ENCODE measurements around the gene POLE. TPM values are rescaled to one million over a fixed set of nuclear protein-coding genes. Genes with fewer than 3 reads are reported as not detected.

The POLE gene
- total and polyA plus RNA-seq, 2 of the 4 experiments (the other 2 are of a cell fraction): 17.2 to 20.7 TPM

DNA sequence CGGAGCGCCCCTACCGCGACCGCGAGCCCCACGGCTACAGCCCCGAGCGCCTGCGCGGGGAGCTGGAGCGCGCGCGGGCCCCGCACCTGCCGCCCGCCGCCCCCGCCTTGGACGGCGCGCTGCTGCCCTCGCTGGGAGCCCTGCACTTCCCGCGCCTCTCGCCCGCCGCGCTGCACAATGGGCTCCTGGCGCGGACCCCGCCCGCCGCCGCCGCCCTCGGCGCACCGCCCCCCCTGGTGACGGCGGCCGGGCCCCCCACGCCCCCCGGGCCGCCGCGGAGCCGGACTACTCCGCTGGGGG is 103.8 kb downstream of the POLE start:
- H2BK120ac ChIP-seq (ENCODE audit: low read depth, low read length): no peak overlapping the region
- H3K14ac ChIP-seq (replicated peaks; ENCODE audit: low read depth, low read length): no peak overlapping the region
- H2BK5ac ChIP-seq (ENCODE audit: low read depth, low read length, poor library complexity, severe bottlenecking): no peak overlapping the region
- POLR2A ChIA-PET (ENCODE audit: unreplicated experiment): no interaction called here
- H2BK15ac ChIP-seq (ENCODE audit: low read depth, low read length): no peak overlapping the region
- no peak overlapping the region for H4K8ac ChIP-seq (ENCODE audit: low read depth in 2 of 2, low read length in 2 of 2)
- H4K91ac ChIP-seq (ENCODE audit: insufficient read depth, low read depth, low read length): no peak overlapping the region
- no peaks in the 10 kb centered on the region; the same call in 1 of the 2 replicates for H3K27me3 ChIP-seq (ENCODE audit: control insufficient read depth, insufficient read depth, low read length)
- no peaks in the 10 kb centered on the region for H3K9me3 ChIP-seq (ENCODE audit: control insufficient read depth, insufficient read depth, low read length)
- peaks cover 18% of the 10 kb centered on the region for H3K36me3 ChIP-seq (ENCODE audit: control insufficient read depth, insufficient read depth, low read length)
- no peak overlapping the region for H3K56ac ChIP-seq (ENCODE audit: extremely low read depth, insufficient read depth, low read length)
- no peak overlapping the region for H4K5ac ChIP-seq (ENCODE audit: low read depth, low read length)
- H3K9me1 ChIP-seq (ENCODE audit: insufficient read depth, low read length): no peaks in the 10 kb centered on the region
- no peak overlapping the region for H3K18ac ChIP-seq (ENCODE audit: low read depth, low read length)
- no peak overlapping the region for H3K4me3 ChIP-seq (ENCODE audit: insufficient read depth, low read depth, low read length)
- TF ChIP-seq RAD21 (IDR thresholded peaks at IDR 0.05; ENCODE audit: low read length) (no peak), CEBPB (IDR thresholded peaks at IDR 0.05; ENCODE audit: low read depth, low read length) (no peak), BHLHE40 (IDR thresholded peaks at IDR 0.05; ENCODE audit: low read depth, low read length) (no peak), MAZ (IDR thresholded peaks at IDR 0.05; ENCODE audit: borderline replicate concordance, low read depth, low read length) (no peak), SMC3 (IDR thresholded peaks at IDR 0.05; ENCODE audit: low read depth, low read length) (no peak), FOS (IDR thresholded peaks at IDR 0.05; ENCODE audit: low read depth, low read length) (no peak), RCOR1 (IDR thresholded peaks at IDR 0.05; ENCODE audit: insufficient replicate concordance, low read length) (no peak)
- TF ChIP-seq, protein P1, sequence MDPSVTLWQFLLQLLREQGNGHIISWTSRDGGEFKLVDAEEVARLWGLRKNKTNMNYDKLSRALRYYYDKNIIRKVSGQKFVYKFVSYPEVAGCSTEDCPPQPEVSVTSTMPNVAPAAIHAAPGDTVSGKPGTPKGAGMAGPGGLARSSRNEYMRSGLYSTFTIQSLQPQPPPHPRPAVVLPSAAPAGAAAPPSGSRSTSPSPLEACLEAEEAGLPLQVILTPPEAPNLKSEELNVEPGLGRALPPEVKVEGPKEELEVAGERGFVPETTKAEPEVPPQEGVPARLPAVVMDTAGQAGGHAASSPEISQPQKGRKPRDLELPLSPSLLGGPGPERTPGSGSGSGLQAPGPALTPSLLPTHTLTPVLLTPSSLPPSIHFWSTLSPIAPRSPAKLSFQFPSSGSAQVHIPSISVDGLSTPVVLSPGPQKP (IDR thresholded peaks at IDR 0.05; ENCODE audit: borderline replicate concordance, low read depth, low read length): no peak
- no peak for DNase-seq
- ATAC-seq (ENCODE audit: low read depth): no peak
- no peaks in the 10 kb centered on the region for H3K4me1 ChIP-seq (ENCODE audit: control insufficient read depth, insufficient read depth, low read length)
- H3K23ac ChIP-seq (ENCODE audit: low read depth, low read length): no peak overlapping the region
- H3K79me1 ChIP-seq (ENCODE audit: low read depth in 1 of 2, low read length in 2 of 2): no peaks in the 10 kb centered on the region
- no peak overlapping the region for H2AK9ac ChIP-seq (replicated peaks; ENCODE audit: low read depth, low read length, poor library complexity)
- no peak overlapping the region for H3K27ac ChIP-seq (ENCODE audit: insufficient read depth, low read length)
- CTCF ChIA-PET: no interaction called here
- dilution Hi-C loops (cut with HindIII; ENCODE audit: low sequenced_read_pairs, unreplicated experiment) (no loop called here), intact Hi-C loops (cut with micrococcal nuclease) (no loop called here), in situ Hi-C loops (cut with MboI; ENCODE audit: low sequenced_read_pairs) (no loop called here)
- H3K9ac ChIP-seq (ENCODE audit: low read depth, low read length): no peak overlapping the region
- H4K20me1 ChIP-seq (ENCODE audit: insufficient read depth, low read length): no peaks in the 10 kb centered on the region
- H2BK20ac ChIP-seq (ENCODE audit: low read depth, low read length): no peak overlapping the region
- 40% methylated on average over 1 of the region's 50 CpGs; no CpG with 5 or more reads in 1 of the 2 experiments for WGBS, 2 experiments (ENCODE audit: extremely low coverage in 2 of 2, insufficient read length in 1 of 2)
- no TSS peak for BruUV-seq (replicated peaks)
- no peak overlapping the region for H2AFZ ChIP-seq (replicated peaks; ENCODE audit: low read length, poor library complexity)
- H2AK5ac ChIP-seq (ENCODE audit: low read depth, low read length): no peak overlapping the region
- no peak overlapping the region for H3K4ac ChIP-seq (ENCODE audit: low read depth, low read length)
- no peak overlapping the region for H3K4me2 ChIP-seq (ENCODE audit: low read depth, low read length)

All from IMR-90 (cell line).